NCI-H146 treated with DMSO at 0.1 percent for 48 hours (cell line): Measurements from ENCODE around the gene VGF.

Experiments used
- DNase-seq: peaks from one replicate; lab custom pipeline; 2025; ENCODE audit not compliant: unreplicated experiment; lab: John Stamatoyannopoulos, UW

The VGF gene

DNA sequence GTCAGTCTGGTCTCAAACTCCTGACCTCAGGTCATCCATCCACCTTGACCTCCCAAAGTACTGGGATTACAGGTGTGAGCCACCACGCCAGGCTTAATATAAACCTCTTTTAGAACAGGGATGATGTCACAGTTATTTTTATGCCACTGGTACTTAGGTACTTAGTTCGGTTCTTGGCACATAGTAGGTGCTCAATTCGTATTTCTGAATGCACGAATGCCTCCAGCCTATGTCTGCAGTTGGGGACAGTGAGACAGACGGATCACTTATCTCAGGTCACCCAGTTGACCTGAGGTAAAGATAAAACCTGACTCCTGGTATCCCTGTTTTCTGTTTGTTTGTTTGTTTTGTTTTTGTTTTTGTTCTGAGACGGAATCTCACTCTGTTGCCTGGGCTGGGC, 20.8 kb upstream of the VGF start:
- no peak for DNase-seq

GRCh38 chr7:101185258-101185839, 20.0 kb upstream of the VGF start:
- DNase-seq, result no peak

GRCh38 chr7:101180130-101180755, 14.9 kb upstream of the VGF start, which contains the start of gene NAT16:
TSS of gene NAT16 (minus strand) at chr7:101180293. CDS start at chr7:101174807, 5,486 bp downstream.
- no peak for DNase-seq

DNA sequence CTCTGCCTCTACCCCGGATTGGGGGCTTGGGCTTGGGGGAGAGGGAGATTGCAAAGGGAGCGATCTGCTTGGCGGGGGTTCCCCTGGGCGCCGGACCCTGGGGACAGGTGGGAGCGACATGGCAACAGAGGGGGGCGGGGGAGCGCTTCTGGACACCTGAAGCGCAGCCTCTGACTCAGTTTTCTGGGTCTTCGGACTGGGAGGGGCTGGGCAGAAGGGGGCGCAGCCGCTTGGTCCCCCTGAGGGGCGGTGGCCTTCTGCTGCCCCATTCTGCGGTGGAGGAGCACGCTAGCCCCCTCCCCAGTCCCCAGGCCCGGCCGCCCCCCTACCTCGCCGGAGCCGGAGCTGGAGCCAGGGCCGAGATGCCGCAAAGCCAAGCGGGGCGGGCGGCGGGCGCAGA, 14.3 kb upstream of the VGF start:
- DNase-seq, result no peak

DNA sequence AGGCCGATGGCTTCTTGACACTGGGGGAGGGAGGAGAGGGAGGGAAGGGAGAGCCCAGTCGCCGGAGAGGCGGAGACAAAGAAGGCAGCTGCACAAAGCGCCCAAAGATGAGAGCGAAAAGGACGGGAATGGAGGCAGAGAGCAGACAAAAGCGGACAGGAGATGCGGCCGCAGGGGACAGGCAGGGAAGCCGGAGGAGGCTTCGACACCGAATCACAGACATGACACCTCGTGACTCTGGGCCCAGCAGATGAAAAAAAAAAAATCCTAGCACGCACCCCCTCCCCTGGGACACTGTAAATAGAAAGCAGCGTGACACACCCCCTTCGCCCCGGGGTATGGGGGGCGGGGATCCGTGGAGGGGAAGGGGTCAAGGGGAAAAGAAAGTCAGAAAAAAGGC, 13.7 kb upstream of the VGF start:
- DNase-seq, result peak; percentile 27

DNA sequence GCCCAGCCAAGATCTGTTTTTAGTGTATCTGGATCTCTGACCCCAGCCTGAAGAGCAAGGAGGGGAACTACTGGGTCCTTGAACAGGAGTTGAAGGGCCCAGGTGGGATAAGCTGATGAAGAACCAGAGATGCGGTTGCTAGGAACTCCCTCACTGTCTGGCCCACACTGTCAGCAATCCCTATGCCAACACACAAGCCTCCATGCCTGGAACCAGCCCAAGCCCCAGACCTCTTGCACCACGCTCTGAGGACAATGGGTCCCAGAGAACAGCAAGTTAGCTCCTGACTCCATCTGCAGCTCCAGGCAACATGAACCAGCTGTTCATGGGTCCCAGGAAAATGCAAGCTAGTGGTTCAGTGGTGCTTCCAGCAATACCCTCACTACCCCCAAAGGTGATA, 12.3 kb upstream of the VGF start:
- no peak for DNase-seq

- no peak for DNase-seq
Observed at GRCh38 chr7:101175664-101176063, 10.3 kb upstream of the VGF start.

DNA sequence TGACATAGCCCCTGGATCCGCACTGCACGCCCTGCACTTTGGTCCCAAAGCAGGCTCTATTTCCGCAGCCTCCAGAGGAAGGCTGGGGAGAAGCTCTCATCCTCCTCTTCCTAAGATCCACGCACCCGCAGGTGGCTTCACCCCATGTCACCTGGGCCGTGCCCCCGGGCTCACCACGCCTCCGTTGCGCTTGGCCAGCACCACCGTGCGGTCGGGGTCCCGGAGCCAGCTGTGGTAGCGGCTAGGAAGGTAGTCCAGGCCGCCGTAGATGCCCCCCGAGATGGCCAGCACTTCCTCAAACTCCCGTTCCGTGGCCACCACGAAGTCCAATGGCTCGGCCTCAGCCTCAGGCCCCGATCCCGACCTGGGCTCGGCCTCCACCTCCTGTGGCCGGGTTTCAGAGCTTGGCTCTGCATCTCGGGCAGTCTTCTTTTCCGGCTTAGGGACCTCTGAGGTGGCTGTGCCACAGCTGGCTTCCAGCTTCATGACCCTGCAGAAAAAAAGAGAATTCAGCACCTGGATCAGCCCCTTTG, 9.0 kb upstream of the VGF start:
- no peak for DNase-seq

GRCh38 chr7:101173752-101174244, 8.4 kb upstream of the VGF start:
- DNase-seq, result no peak

DNA sequence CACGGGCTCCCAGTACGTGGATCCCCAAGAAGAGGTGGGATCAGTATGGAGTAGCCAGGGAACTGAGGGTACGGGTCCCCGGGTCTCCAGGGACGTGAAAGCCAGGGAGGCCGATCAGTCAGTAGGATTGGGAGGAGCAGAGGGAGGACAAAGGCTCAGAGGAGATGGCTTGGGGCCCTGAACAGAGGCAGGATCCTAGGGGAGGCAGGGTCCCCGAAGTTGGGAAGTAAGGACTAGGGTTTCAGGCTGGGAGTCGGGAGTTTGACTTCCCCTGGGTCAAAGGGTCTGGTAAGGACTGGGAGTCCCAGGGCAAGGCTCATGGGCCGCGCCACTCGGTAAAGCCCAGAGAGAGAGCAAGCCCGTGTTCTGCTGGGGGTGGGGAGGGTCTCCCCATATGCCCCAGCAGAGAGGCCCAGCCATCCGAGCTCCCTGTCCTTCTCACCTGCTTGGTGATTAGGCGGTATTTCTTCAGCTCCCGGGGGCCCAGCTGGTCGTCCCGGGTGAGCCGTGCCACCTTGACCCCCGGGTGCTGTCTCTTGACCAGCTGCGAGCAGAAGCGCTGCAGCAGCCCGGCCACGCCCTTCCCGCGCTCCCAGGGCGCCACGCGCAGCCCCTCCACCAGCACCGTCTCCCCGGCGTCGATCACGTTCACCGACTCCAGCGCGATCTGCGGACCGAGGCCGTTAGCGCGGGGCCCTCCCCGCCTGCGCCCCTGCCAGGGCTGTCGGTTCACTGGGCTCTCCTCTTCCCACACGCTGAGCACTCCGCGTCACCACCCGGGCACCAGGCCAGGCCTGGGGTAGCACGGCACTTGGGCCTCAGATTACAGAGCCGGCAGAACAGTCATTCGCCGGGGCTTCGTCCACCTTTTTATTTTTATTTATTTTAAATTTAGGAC, 7.7 kb upstream of the VGF start:
- no peak for DNase-seq

GRCh38 chr7:101172005-101172853, 6.9 kb upstream of the VGF start:
- DNase-seq, result peak; percentile 9

DNA sequence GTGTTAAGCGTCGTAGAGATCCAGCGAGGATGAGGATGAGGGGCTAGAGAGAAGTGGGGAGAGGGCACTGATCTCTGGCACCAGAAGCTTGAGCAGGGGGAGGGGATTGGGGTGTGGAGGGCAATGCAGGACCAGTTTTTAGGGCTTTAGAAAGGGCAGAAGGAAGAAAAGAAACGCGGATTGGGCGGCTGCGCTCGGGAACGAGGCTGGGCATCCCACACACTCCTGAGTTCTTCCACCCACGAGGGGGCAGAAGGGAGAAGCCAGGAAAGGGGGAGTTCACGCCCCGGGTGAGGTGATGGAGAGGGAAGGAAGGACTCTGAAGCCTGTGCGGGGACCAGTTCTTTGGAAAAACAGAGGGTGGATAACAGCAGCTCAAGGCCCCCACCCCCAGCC, 6.1 kb upstream of the VGF start:
- no peak for DNase-seq

DNA sequence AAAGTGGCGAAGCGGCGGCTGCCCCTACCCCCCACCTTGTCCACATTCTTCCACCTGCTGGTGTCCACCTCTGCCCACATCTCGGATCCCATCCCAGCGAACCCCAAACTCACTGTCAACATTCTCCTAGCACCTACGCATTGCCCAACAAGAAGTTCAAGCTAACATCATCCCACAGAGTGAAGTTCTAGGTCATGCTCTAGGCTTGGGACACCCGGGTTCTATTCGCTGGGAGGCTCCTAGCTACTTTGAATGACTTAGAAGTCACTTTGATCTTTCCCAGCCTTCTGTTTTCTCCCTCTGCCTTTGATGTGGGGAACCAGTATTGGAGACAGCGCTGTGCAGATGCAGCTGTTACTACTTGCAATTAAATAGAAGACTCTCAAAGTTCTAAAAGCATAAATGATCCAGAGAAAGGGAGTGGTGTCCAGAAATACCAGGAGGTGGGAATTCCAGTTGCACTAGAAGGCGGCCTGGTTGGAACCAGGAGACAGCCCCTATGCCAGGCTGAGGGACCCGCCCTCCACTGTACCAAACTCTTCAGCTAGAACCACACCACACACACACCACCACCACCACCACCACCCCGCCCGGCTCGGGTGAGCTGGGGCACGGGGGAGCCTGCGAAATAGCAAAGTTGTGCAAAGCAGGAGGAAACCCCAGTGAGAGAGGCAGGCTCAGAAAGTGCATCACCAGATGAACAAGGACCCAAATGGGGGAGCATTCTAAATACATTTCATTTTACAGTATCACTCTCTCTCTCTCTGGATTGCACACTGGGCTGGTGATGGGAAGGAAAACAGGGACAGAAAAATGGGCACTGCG, 5.5 kb upstream of the VGF start:
- no peak for DNase-seq

GRCh38 chr7:101169838-101170551, 4.6 kb upstream of the VGF start:
- DNase-seq, result peak; percentile 20

- DNase-seq, result no peak
Observed at GRCh38 chr7:101169110-101169837, 3.9 kb upstream of the VGF start.

DNA sequence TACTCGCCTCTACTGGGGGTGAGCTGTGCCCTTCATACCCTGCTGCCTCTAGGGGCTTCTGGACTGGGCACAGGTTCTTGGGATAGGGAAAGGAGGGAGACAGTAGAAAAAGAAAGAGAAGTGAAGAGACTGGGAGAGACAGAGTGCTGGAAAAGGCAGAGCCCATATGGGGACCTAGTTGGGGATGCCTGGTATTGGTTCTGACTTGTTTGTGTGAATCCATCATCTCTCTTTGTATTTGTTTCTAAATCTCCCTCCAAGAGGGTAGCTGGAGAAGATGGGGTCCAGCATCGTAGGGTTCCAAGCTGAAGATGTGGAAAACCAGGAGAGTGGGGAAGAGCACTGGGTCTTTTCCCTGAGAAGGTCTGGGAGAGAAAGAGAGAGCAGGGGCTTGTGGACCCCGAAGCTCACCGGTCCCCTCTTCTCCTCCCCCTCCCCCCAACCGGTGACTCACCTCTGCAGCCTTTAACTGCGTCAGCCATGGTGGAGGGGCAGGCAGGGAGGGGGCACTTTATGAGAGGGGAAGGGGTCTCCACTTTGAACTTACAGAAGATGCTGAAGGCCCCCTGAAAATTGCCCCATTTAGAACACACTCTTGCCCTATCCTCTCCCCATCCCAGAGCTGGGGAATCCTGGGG, 3.2 kb upstream of the VGF start:
- no peak for DNase-seq

- DNase-seq, result no peak
Observed at GRCh38 chr7:101167645-101168411, 2.5 kb upstream of the VGF start.
